ENCODE results near the gene RPS6KA3.

RPS6KA3 gene

DNA sequence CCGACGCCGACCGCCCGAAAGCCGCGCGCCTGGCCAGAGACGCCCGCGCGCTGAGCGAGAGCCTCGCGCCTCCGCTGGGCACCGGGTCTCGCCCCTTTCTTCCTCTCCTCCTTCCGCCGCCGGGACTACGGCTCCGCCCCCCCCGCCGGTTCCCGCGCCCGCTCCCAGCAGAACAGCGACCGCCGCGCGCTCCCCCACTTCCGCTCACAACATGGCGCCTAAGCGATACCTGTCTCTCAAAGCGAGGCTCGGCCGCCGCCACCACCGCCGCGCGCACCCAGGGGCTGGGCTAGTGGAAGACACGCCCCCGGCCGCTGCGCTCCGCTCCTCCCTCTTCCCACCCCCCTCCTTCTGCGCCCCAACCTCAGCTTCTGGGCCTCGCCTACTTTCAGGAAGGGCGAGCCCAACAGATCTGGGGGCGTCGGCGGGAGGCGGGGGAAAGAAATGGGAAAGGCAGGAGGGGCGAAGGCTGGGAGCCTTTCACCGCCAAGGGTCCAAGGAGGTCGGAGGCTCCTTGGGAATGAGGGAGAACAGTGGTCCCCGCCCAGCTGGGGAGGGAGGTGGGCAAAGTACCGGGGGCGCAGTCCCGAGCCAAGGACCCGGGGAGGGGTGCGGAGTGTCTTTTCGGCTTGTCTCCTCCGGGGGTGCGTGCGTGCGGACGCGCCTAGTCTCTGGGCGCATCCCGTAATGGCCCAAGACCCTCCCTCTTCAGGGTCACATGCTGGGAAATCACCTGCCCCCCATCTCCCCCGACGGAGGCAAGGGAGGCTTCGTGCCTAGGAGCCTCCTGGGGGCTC lies at the start of gene RPS6KA3:
Gene RPS6KA3 (minus strand): TSS at position 100 of the 797 bp plus-strand sequence. CDS start 277 bp downstream, outside the sequence.
- no peak for TF ChIP-seq REST (IDR thresholded peaks at IDR 0.05; ENCODE audit: low read depth)
- peak; percentile 87 for TF ChIP-seq YY1 (IDR thresholded peaks at IDR 0.05; ENCODE audit: low read depth)
- TF ChIP-seq TCF12 (IDR thresholded peaks at IDR 0.05; ENCODE audit: low read depth), result 0 out of 2 replicates have a peak, but pooled peaks have one; percentile 19
- TF ChIP-seq TAF1 (IDR thresholded peaks at IDR 0.05; ENCODE audit: low read depth), result peak; percentile 47; the same call in 1 of the 2 replicates
- no peak for TF ChIP-seq TEAD4 (IDR thresholded peaks at IDR 0.05)
- peak; percentile 48; the same call in 1 of the 2 replicates for TF ChIP-seq EGR1 (IDR thresholded peaks at IDR 0.05)
- no peak for TF ChIP-seq EP300 (IDR thresholded peaks at IDR 0.05; ENCODE audit: borderline replicate concordance)
- TF ChIP-seq MAX (IDR thresholded peaks at IDR 0.05), result peak; percentile 27; the same call in 1 of the 2 replicates
- TF ChIP-seq ZBTB7A (IDR thresholded peaks at IDR 0.05; ENCODE audit: low read depth), result peak; percentile 78
- no peak for TF ChIP-seq NFIC (IDR thresholded peaks at IDR 0.05)

DNA sequence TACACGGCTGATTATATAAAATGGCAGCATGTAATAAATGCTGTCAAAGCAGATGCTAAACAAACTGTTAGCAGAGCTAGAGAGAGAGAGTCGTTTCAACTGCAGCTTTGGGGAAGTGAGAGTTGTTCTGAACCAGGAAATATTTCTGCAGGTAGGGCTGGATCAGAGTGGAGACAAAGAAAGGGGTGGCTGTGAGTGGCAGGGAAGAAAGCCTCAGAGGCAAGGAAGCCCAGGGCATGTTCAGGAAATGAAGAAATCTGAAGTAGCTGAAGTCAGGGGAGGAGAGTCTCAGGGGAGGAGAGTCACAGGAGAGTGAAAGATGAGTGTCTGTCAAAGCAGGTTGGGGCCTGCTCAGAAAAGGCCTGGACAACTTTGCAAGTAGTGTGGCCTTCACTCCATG lies 48.4 kb upstream of the RPS6KA3 start:
- TF ChIP-seq MAX (IDR thresholded peaks at IDR 0.05), result no peak
- TF ChIP-seq CEBPB (IDR thresholded peaks at IDR 0.05), result no peak
- TF ChIP-seq RAD21 (IDR thresholded peaks at IDR 0.05; ENCODE audit: low read depth), result no peak
- no peak for TF ChIP-seq REST (IDR thresholded peaks at IDR 0.05; ENCODE audit: low read depth)
- no peak for TF ChIP-seq TEAD4 (IDR thresholded peaks at IDR 0.05)
- no peak for TF ChIP-seq EP300 (IDR thresholded peaks at IDR 0.05; ENCODE audit: borderline replicate concordance)
- no peak for TF ChIP-seq EGR1 (IDR thresholded peaks at IDR 0.05)
- no peak for TF ChIP-seq NFIC (IDR thresholded peaks at IDR 0.05)
- no peak for TF ChIP-seq TAF1 (IDR thresholded peaks at IDR 0.05; ENCODE audit: low read depth)
- TF ChIP-seq FOXM1 (IDR thresholded peaks at IDR 0.05; ENCODE audit: borderline replicate concordance, low read depth), result no peak
- TF ChIP-seq ZBTB7A (IDR thresholded peaks at IDR 0.05; ENCODE audit: low read depth), result no peak

DNA sequence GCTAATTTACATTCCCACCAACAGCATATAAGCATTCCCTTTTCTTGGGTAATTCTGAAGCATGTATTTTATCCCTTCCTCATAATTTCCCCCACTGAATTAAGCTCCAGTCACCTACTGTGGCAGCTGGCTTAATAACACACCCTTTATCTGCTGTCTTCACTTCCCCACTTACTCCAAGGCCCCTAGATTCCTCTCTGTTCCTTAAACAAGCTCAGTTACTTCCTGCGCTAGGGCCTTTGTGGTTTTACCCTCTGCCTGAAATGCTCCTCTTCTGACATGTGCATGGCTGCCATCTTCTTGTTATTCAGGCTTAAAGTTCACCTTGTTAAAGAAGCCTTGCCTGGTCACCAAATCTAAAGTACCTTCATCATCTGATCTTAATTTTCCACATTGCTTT lies 47.2 kb upstream of the RPS6KA3 start:
- no peak for TF ChIP-seq TAF1 (IDR thresholded peaks at IDR 0.05; ENCODE audit: low read depth)
- no peak for TF ChIP-seq NFIC (IDR thresholded peaks at IDR 0.05)
- no peak for TF ChIP-seq FOXM1 (IDR thresholded peaks at IDR 0.05; ENCODE audit: borderline replicate concordance, low read depth)
- TF ChIP-seq CEBPB (IDR thresholded peaks at IDR 0.05), result no peak
- no peak for TF ChIP-seq YY1 (IDR thresholded peaks at IDR 0.05; ENCODE audit: low read depth)
- no peak for TF ChIP-seq TEAD4 (IDR thresholded peaks at IDR 0.05)
- TF ChIP-seq MAX (IDR thresholded peaks at IDR 0.05), result no peak
- no peak for TF ChIP-seq RAD21 (IDR thresholded peaks at IDR 0.05; ENCODE audit: low read depth)
- TF ChIP-seq EGR1 (IDR thresholded peaks at IDR 0.05), result no peak
- TF ChIP-seq TCF12 (IDR thresholded peaks at IDR 0.05; ENCODE audit: low read depth), result no peak
- no peak for TF ChIP-seq CREB1 (IDR thresholded peaks at IDR 0.05; ENCODE audit: low read depth)
- TF ChIP-seq REST (IDR thresholded peaks at IDR 0.05; ENCODE audit: low read depth), result no peak

- TF ChIP-seq TCF12 (IDR thresholded peaks at IDR 0.05; ENCODE audit: low read depth), result no peak
- no peak for TF ChIP-seq REST (IDR thresholded peaks at IDR 0.05; ENCODE audit: low read depth)
- TF ChIP-seq CREB1 (IDR thresholded peaks at IDR 0.05; ENCODE audit: low read depth), result no peak
- no peak for TF ChIP-seq NFIC (IDR thresholded peaks at IDR 0.05)
- no peak for TF ChIP-seq YY1 (IDR thresholded peaks at IDR 0.05; ENCODE audit: low read depth)
- no peak for TF ChIP-seq RAD21 (IDR thresholded peaks at IDR 0.05; ENCODE audit: low read depth)
- no peak for TF ChIP-seq MAX (IDR thresholded peaks at IDR 0.05)
- no peak for TF ChIP-seq EGR1 (IDR thresholded peaks at IDR 0.05)
- TF ChIP-seq FOXM1 (IDR thresholded peaks at IDR 0.05; ENCODE audit: borderline replicate concordance, low read depth), result no peak
- TF ChIP-seq TAF1 (IDR thresholded peaks at IDR 0.05; ENCODE audit: low read depth), result no peak
- TF ChIP-seq ZBTB7A (IDR thresholded peaks at IDR 0.05; ENCODE audit: low read depth), result no peak
- no peak for TF ChIP-seq TEAD4 (IDR thresholded peaks at IDR 0.05)
- no peak for TF ChIP-seq EP300 (IDR thresholded peaks at IDR 0.05; ENCODE audit: borderline replicate concordance)
- no peak for TF ChIP-seq CEBPB (IDR thresholded peaks at IDR 0.05)
- TF ChIP-seq, protein P1, sequence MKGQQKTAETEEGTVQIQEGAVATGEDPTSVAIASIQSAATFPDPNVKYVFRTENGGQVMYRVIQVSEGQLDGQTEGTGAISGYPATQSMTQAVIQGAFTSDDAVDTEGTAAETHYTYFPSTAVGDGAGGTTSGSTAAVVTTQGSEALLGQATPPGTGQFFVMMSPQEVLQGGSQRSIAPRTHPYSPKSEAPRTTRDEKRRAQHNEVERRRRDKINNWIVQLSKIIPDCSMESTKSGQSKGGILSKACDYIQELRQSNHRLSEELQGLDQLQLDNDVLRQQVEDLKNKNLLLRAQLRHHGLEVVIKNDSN (IDR thresholded peaks at IDR 0.05), result no peak
These were observed 45.3 kb upstream of the RPS6KA3 start for GRCh38 chrX:20312018-20312417.
